ENCODE results near the gene SMURF1.

- TF ChIP-seq POLR2AphosphoS5 (IDR thresholded peaks at IDR 0.05; ENCODE audit: low read depth, low read length), result no peak
- TF ChIP-seq SIN3A (IDR thresholded peaks at IDR 0.05; ENCODE audit: borderline replicate concordance, insufficient read depth, low read length), result no peak
- no peak for TF ChIP-seq TAF1 (IDR thresholded peaks at IDR 0.05; ENCODE audit: borderline replicate concordance, insufficient read depth, low read length)
Observed at GRCh38 chr7:99008921-99009530, 134.9 kb downstream of the SMURF1 start.

Data from PFSK-1 (cell line).